Esophagus muscularis mucosa (tissue), 3 donors: ENCODE measurements around the gene METRNL.

Source experiments
- POLR2A ChIP-seq: fragments of 450-650 bp; IDR thresholded peaks from one replicate; pipeline ENCODE4 v1.6.1; 2017; ENCODE audit warnings: antibody characterized with exemption, moderate library complexity, mild to moderate bottlenecking, low read depth
- TF ChIP-seq, protein P1 (sequence below), 3 experiments: fragments of 200-600 bp in 2 of 3; fragments of 450-650 bp in 1 of 3; sonication (generic) in 2 of 3; IDR thresholded peaks; one replicate each; pipeline ENCODE4 v1.5.1; 2017 to 2019; ENCODE audit warnings: antibody characterized with exemption in 3 of 3, mild to moderate bottlenecking in 2 of 3, moderate library complexity in 1 of 3

DNA sequence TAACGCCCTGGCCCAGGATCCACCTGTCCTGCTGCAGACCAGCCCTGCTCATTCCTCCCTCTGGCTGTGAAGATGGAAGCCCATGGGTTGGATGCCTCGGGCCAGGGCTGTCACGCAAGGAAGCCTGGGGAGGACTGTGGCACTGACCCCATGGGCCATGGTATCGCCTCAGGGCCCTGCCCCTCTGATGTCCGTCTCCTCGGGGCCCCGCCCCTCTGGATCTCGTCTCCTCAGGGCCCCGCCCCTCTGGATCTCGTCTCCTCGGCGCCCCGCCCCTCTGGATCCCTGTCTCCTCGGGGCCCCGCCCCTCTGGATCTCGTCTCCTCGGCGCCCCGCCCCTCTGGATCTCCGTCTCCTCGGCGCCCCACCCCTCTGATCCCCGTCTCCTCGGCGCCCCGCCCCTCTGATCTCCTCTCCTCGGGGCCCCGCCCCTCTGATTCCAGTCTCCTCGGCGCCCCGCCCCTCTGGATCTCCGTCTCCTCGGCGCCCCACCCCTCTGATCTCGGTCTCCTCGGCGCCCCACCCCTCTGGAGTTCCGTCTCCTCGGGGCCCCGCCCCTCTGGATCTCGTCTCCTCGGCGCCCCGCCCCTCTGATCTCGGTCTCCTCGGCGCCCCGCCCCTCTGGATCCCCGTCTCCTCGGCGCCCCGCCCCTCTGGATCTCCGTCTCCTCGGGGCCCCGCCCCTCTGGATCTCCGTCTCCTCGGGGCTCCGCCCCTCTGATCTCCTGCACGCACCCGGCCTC is 24.0 kb downstream of the METRNL start:
- TF ChIP-seq POLR2A, result no peak
- TF ChIP-seq, protein P1, sequence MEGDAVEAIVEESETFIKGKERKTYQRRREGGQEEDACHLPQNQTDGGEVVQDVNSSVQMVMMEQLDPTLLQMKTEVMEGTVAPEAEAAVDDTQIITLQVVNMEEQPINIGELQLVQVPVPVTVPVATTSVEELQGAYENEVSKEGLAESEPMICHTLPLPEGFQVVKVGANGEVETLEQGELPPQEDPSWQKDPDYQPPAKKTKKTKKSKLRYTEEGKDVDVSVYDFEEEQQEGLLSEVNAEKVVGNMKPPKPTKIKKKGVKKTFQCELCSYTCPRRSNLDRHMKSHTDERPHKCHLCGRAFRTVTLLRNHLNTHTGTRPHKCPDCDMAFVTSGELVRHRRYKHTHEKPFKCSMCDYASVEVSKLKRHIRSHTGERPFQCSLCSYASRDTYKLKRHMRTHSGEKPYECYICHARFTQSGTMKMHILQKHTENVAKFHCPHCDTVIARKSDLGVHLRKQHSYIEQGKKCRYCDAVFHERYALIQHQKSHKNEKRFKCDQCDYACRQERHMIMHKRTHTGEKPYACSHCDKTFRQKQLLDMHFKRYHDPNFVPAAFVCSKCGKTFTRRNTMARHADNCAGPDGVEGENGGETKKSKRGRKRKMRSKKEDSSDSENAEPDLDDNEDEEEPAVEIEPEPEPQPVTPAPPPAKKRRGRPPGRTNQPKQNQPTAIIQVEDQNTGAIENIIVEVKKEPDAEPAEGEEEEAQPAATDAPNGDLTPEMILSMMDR (IDR thresholded peaks at IDR 0.05), result no peak
